Measurements from ENCODE around the gene LPAR5. TPM values are rescaled to one million over a fixed set of nuclear protein-coding genes. Genes with fewer than 3 reads are reported as not detected.
A peak's percentile ranks its signal among the peaks of the same experiment; 100 is the strongest.

The LPAR5 gene
- total RNA-seq, 1 donor from 2014 or later = 0.73 TPM

GRCh38 chr12:6631549-6631961, 4.2 kb downstream of the LPAR5 start:
- Mint-ChIP-seq H3K36me3 (ENCODE audit: low read depth, unreplicated experiment) (no peaks in the 10 kb centered on the region), H3K27ac (ENCODE audit: unreplicated experiment) (no peak overlapping the region), H3K9me3 (ENCODE audit: unreplicated experiment) (peaks cover 4% of the 10 kb centered on the region), H3K4me1 (ENCODE audit: low read depth, unreplicated experiment) (peaks cover 16% of the 10 kb centered on the region), H3K4me3 (ENCODE audit: unreplicated experiment) (no peak overlapping the region), H3K27me3 (ENCODE audit: low read depth, unreplicated experiment) (peaks cover 3% of the 10 kb centered on the region)
- no peaks in the 10 kb centered on the region for H3K36me3 ChIP-seq (ENCODE audit: insufficient read depth, low read length)
- no peak overlapping the region for H3K4me3 ChIP-seq (ENCODE audit: insufficient read depth, low read depth, low read length)
- TF ChIP-seq CTCF (IDR thresholded peaks at IDR 0.05; ENCODE audit: insufficient read depth, low read depth, low read length) (no peak), EZH2 (IDR thresholded peaks at IDR 0.05; ENCODE audit: insufficient read depth, low read length) (no peak)
- no peak overlapping the region for H3K27ac ChIP-seq (ENCODE audit: low read depth, low read length)
- H4K20me1 ChIP-seq (ENCODE audit: insufficient read depth, low read length) = no peaks in the 10 kb centered on the region
- DNase-seq (ENCODE audit: low read depth) (no peak), FAIRE-seq (no peak)
- no peaks in the 10 kb centered on the region for H3K79me2 ChIP-seq (ENCODE audit: insufficient read depth, low read length)
- H3K4me1 ChIP-seq (ENCODE audit: insufficient read depth, low read length) = peaks cover 5% of the 10 kb centered on the region
- H2AFZ ChIP-seq (ENCODE audit: low read depth, low read length) = peak overlapping the region; percentile 18
- no peaks in the 10 kb centered on the region for H3K27me3 ChIP-seq (ENCODE audit: insufficient read depth, low read length)
- H3K9me3 ChIP-seq (ENCODE audit: insufficient read depth, low read depth, low read length) = no peaks in the 10 kb centered on the region
- H3K9ac ChIP-seq (ENCODE audit: low read length) = no peak overlapping the region
- H3K4me2 ChIP-seq (ENCODE audit: low read length) = no peak overlapping the region

GRCh38 chr12:6630736-6631135, 5.0 kb downstream of the LPAR5 start:
- DNase-seq (ENCODE audit: low read depth) (no peak), FAIRE-seq (no peak)
- H4K20me1 ChIP-seq (ENCODE audit: insufficient read depth, low read length) = no peaks in the 10 kb centered on the region
- no peak overlapping the region for H2AFZ ChIP-seq (ENCODE audit: low read depth, low read length)
- H3K9me3 ChIP-seq (ENCODE audit: insufficient read depth, low read depth, low read length) = no peaks in the 10 kb centered on the region
- H3K27ac ChIP-seq (ENCODE audit: low read depth, low read length) = no peak overlapping the region
- peaks cover 2% of the 10 kb centered on the region for H3K4me1 ChIP-seq (ENCODE audit: insufficient read depth, low read length)
- H3K36me3 ChIP-seq (ENCODE audit: insufficient read depth, low read length) = no peaks in the 10 kb centered on the region
- H3K27me3 ChIP-seq (ENCODE audit: insufficient read depth, low read length) = no peaks in the 10 kb centered on the region
- H3K4me2 ChIP-seq (ENCODE audit: low read length) = no peak overlapping the region
- H3K79me2 ChIP-seq (ENCODE audit: insufficient read depth, low read length) = no peaks in the 10 kb centered on the region
- Mint-ChIP-seq H3K4me3 (ENCODE audit: unreplicated experiment) (no peak overlapping the region), H3K36me3 (ENCODE audit: low read depth, unreplicated experiment) (no peaks in the 10 kb centered on the region), H3K27me3 (ENCODE audit: low read depth, unreplicated experiment) (peaks cover 3% of the 10 kb centered on the region), H3K27ac (ENCODE audit: unreplicated experiment) (no peak overlapping the region), H3K9me3 (ENCODE audit: unreplicated experiment) (no peaks in the 10 kb centered on the region), H3K4me1 (ENCODE audit: low read depth, unreplicated experiment) (peaks cover 9% of the 10 kb centered on the region)
- no peak overlapping the region for H3K9ac ChIP-seq (ENCODE audit: low read length)
- TF ChIP-seq EZH2 (IDR thresholded peaks at IDR 0.05; ENCODE audit: insufficient read depth, low read length) (no peak), CTCF (IDR thresholded peaks at IDR 0.05; ENCODE audit: insufficient read depth, low read depth, low read length) (no peak)
- H3K4me3 ChIP-seq (ENCODE audit: insufficient read depth, low read depth, low read length) = no peak overlapping the region

GRCh38 chr12:6627616-6628015, 8.1 kb downstream of the LPAR5 start:
- Mint-ChIP-seq H3K4me1 (ENCODE audit: low read depth, unreplicated experiment) (peaks cover 4% of the 10 kb centered on the region), H3K9me3 (ENCODE audit: unreplicated experiment) (no peaks in the 10 kb centered on the region), H3K36me3 (ENCODE audit: low read depth, unreplicated experiment) (no peaks in the 10 kb centered on the region), H3K27me3 (ENCODE audit: low read depth, unreplicated experiment) (peaks cover 3% of the 10 kb centered on the region), H3K27ac (ENCODE audit: unreplicated experiment) (no peak overlapping the region), H3K4me3 (ENCODE audit: unreplicated experiment) (no peak overlapping the region)
- H3K27me3 ChIP-seq (ENCODE audit: insufficient read depth, low read length) = no peaks in the 10 kb centered on the region
- H3K9me3 ChIP-seq (ENCODE audit: insufficient read depth, low read depth, low read length) = no peaks in the 10 kb centered on the region
- no peak overlapping the region for H3K27ac ChIP-seq (ENCODE audit: low read depth, low read length)
- H3K4me3 ChIP-seq (ENCODE audit: insufficient read depth, low read depth, low read length) = no peak overlapping the region
- no peaks in the 10 kb centered on the region for H3K79me2 ChIP-seq (ENCODE audit: insufficient read depth, low read length)
- DNase-seq (ENCODE audit: low read depth) = no peak
- H3K9ac ChIP-seq (ENCODE audit: low read length) = no peak overlapping the region
- H3K4me1 ChIP-seq (ENCODE audit: insufficient read depth, low read length) = no peaks in the 10 kb centered on the region
- no peaks in the 10 kb centered on the region for H4K20me1 ChIP-seq (ENCODE audit: insufficient read depth, low read length)
- H2AFZ ChIP-seq (ENCODE audit: low read depth, low read length) = no peak overlapping the region
- H3K4me2 ChIP-seq (ENCODE audit: low read length) = no peak overlapping the region
- TF ChIP-seq EZH2 (IDR thresholded peaks at IDR 0.05; ENCODE audit: insufficient read depth, low read length) = no peak
- no peak for TF ChIP-seq CTCF (IDR thresholded peaks at IDR 0.05; ENCODE audit: insufficient read depth, low read depth, low read length)
- no peak for FAIRE-seq
- H3K36me3 ChIP-seq (ENCODE audit: insufficient read depth, low read length) = no peaks in the 10 kb centered on the region
